RKO (cell line): ENCODE measurements around the gene P2RY2.
"Not testable (repeated sequence)": the region's sequence is repeated elsewhere in the genome, so short reads cannot be mapped to it uniquely, and the experiment has no call there.

Source experiments
- DNase-seq: peaks from one replicate; pipeline ENCODE4 v3.0.0-alpha.2; 2016; ENCODE audit warnings: low spot score

P2RY2 gene

DNA sequence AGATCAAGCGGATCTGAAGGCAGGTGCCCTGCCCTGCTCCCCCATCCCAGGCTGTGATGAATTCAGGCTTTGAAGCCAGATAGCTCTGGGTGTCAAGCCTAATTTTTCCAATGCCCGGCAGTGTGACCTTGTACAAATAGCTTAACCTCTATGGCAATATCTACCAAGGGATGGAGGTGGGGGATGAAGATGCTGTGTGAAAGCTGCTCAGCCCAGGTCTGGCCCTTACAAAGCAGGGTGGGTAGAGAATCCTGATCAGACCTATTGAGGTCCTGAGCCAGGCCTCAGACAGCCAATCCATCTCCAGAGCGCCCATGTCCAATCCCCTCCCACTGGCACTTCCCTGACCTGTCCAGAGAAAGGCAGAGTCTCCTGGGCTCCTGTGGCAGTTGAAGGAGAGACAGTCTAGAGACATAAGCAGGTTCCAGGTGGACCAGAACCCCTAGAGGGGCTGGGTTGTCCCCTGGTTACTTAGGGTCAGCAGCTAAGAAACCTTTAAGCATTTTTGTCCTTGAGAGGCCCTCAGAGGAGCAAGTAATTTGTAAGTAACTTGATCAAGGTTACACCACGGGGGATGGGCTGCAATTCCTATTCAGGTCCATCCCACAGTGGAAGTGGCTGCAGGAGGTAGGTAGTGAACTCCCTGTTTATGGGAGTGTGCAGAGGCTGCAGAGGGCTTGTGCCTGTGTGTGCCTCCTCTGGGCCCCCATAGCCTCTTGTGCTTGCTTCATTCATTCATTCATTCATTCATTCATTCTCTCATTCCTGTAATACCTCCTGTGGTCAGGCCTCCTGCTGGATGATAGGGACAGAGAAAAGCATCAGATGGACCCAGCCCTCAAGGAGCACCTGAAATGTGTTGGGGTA lies 10.4 kb downstream of the P2RY2 start:
- DNase-seq = no peak

DNA sequence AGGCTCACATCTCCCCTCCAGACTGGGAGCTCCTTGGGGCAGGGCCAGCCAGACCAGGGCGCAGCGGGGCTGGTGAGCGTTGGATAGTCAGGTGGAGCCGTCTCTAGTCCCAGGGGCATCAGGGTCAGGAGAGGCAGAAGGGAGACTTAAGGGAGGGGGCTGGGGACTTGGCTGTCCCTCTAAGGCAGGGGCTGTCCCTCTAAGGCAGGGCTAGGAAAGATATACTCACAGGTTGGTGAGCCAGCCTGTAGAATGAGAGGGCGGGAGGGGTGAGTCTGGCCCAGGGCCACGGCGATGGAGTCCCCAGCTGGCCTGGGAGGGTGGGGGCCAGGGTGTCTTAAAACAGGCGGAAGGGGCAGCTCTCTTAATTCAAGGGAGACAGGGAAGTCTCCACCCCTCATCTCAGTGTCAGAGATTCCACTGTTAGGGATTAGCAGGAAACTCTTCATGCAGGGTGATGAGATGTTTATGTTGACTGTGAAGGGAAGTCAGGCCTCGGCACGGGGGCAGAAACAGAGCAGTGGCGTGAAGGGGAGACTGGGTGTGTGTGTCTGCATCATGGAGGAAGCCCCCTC lies 11.3 kb downstream of the P2RY2 start:
- no peak for DNase-seq

DNA sequence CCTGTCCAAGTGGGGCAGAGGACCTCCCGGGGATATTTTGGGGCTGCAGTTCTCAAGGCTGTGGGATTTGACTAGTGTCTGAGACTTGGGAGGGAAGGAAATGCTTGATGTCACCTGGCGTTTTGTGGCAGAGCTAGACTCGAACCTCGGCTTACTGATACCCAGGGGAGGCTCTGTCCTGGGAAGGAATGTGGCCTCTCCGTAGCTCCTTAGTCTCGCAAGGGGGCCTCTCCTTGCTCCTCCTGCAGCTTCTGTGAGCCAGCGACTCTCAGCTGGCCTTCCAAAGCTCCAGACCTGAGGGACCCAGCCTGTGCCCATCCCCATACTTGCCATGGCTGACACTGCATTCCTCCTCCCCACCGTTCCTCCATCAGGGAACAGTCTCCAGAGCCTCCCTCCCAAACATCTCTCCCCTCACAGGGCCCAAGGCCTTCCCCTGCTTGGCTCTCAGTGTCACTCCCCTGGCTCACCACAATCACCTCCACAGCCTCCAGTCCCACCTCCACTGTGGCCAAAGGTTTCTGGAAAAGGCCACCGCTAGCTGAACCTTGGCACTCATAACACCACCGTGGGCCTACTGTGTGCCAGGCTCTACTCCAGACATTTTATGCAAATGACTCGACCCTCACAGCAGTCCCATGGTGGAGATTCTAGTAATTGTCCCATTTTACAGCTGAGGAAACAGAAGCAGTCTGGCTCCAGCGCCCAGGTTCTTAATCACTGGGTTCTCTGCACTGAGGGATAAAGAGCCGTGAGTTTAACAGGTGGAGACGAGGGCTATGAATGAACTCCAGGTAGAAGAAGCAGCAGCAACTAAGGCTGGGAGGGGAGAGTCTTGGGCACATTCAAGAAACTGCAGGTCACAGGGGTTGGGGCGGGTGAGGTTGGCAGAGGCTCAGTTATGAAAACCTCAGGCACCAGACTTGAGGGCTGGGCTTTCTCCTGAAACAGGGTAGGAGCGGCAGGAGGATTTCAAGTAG lies 12.1 kb downstream of the P2RY2 start:
- no peak for DNase-seq

DNA sequence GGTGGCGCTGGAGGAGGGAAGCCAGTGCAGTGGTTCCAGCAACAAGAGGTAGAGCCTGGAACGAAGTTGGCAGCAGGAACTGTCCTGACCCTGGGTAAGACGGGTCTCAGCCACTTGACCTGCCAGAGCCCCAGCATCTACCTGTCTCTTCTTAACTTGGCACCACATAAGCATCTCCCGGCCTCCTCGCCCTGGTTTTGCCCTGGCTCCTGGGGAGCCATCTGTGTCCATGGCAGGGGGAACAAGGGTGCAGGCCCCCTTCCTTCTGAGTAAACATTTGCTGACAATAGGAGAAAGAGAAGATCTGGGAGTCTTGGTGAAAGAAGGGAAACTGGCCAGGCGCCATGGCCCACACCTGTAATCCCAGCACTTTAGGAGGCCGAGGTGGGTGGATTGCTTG lies 12.8 kb downstream of the P2RY2 start:
- DNase-seq = no peak

DNA sequence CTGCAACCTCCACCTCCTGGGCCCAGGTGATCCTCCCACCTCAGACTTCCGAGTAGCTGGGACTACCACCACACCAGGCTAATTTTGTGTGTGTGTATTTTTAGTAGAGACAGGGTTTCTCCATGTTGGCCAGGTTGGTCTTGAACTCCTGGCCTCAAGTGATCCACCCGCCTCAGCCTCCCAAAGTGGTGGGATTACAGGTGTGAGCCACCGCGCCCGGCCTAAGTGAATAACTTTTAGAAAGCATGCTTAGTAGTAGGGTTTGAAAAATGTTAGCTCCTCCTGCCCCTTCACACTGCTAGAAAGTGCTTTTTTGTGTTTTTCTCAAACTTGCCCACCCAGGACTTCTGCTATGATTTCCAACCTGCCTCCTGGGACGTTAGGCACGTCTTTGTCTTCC lies 14.4 kb downstream of the P2RY2 start:
- DNase-seq = not testable (repeated sequence)

DNA sequence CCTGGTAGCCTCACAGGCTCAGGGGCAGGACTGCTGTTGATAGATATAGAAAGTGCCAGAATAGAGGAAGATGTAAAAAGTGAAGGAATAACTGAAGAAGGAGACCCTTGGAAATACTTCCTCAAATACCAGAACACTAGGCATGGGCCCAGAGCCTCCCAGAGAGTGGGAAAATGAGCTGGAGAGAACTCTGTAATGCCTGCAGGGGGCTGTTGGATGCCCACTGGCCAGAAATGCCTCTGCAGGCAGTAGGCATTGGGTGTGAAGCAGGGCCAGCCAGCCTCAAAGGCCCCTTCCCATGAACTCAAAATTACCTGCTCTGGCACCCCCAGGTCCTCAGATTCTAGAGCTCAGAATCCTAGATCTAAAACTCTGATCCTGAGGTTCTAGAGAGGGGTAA lies 15.1 kb downstream of the P2RY2 start:
- no peak for DNase-seq

DNA sequence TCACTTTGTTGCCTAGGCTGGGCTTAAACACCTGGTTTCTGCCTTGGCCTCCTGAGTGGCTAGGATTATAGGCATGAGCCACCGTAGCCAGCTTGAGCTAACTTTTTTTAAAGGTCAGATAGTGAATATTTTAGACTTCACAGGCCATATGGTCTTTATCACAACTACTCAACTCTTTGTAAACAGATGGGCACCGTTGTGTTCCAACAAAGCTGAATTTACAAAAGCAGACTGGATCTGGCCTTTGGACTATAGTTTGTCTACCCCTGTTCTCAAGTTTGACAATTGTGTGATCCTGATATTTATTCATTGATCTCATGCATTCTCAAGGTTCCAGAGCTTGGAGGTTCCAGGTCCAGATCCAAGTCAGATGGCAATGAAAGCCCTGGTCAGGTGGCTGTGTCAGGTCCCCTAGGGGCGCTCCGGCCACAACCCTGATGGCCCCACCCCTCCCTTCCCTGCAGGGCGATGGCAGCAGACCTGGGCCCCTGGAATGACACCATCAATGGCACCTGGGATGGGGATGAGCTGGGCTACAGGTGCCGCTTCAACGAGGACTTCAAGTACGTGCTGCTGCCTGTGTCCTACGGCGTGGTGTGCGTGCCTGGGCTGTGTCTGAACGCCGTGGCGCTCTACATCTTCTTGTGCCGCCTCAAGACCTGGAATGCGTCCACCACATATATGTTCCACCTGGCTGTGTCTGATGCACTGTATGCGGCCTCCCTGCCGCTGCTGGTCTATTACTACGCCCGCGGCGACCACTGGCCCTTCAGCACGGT lies 15.8 kb downstream of the P2RY2 start:
- DNase-seq = no peak

DNA sequence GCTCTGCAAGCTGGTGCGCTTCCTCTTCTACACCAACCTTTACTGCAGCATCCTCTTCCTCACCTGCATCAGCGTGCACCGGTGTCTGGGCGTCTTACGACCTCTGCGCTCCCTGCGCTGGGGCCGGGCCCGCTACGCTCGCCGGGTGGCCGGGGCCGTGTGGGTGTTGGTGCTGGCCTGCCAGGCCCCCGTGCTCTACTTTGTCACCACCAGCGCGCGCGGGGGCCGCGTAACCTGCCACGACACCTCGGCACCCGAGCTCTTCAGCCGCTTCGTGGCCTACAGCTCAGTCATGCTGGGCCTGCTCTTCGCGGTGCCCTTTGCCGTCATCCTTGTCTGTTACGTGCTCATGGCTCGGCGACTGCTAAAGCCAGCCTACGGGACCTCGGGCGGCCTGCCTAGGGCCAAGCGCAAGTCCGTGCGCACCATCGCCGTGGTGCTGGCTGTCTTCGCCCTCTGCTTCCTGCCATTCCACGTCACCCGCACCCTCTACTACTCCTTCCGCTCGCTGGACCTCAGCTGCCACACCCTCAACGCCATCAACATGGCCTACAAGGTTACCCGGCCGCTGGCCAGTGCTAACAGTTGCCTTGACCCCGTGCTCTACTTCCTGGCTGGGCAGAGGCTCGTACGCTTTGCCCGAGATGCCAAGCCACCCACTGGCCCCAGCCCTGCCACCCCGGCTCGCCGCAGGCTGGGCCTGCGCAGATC lies 16.5 kb downstream of the P2RY2 start:
- DNase-seq = no peak

DNA sequence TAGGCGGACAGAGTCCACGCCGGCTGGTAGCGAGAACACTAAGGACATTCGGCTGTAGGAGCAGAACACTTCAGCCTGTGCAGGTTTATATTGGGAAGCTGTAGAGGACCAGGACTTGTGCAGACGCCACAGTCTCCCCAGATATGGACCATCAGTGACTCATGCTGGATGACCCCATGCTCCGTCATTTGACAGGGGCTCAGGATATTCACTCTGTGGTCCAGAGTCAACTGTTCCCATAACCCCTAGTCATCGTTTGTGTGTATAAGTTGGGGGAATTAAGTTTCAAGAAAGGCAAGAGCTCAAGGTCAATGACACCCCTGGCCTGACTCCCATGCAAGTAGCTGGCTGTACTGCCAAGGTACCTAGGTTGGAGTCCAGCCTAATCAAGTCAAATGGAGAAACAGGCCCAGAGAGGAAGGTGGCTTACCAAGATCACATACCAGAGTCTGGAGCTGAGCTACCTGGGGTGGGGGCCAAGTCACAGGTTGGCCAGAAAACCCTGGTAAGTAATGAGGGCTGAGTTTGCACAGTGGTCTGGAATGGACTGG lies 17.2 kb downstream of the P2RY2 start:
- DNase-seq = no peak

DNA sequence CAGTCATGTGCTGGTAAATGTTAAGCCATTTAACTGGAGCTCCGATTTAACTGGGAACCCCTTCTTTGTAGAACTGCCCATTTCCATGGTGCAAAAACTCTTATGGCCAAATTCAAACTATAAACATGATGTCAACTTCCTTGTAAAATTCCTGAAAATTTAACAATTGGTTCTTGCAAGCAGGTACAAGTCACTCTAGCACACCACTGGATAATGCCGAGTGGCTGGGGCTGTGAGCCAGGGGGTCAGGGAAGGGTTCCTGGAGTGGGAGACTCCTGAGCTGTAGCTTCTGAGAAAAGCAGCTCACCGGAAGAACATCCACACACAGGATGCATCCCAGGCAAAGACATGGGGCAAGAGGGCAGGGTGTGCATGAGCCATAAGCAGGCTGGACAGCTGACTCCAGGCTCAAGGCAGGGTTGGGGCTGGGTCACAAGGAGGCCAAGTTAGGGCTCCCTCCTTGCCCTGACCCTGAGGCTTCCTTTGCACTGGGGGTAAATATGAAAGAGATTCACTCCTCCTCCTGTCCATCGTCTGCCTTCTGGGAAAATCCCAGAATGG lies 18.2 kb downstream of the P2RY2 start:
- DNase-seq = no peak

DNA sequence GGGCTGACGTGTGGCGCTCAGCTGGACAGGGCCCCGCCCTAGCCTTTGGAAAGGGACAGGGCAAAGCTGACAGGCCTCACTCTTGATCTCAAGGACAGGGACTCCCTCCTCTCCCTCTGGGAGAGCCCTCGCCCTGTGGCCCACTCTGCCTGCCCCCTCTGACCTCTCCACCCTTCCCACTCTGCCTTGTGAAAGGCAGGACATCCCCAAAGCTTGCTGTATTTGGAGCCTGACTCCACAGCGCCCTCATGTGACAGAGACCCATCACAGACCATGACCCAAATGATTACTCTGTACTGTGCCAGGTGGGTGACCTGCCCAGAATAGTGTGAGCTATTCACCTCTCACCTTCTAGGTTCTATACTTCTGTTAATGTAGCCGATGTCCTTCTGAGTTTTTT lies 18.8 kb downstream of the P2RY2 start:
- DNase-seq = no peak

DNA sequence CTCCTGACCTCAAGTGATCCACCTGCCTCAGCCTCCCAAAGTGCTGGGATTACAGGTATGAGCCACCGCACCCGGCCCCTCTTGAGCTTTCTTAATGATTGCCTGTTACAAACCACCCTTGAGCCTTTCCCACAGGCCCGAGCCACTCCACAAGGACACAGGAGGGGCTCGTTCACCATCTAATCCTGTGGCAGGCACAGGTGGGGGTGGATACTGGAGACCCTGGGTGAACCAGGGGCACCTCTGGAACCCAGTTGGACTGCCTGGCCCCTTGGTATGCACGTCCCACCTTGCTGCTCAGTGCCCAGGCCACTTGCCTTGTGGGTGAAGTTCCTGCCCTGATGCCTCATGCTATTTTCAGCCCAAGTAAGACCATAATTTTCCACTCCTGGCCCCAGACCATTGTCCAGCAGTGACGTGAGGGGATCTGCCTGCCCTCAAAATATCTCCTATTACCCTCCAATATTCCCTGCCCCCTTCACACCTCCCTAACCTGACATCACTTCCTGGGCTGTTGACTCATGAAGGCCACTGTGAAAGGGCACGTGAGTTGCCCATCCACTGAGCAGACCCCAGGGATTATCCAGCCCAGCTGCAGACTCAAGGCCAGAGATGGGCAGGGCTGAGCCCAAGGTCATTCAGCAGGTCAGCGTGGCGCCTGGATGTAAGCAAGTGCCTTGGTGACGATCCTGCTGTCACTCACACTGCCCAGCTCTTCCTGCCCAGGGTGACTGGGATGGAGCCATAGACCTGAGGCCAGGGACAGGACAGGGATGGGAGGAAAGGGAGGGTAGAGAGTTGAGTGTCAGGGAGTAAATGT lies 19.6 kb downstream of the P2RY2 start:
- no peak for DNase-seq

DNA sequence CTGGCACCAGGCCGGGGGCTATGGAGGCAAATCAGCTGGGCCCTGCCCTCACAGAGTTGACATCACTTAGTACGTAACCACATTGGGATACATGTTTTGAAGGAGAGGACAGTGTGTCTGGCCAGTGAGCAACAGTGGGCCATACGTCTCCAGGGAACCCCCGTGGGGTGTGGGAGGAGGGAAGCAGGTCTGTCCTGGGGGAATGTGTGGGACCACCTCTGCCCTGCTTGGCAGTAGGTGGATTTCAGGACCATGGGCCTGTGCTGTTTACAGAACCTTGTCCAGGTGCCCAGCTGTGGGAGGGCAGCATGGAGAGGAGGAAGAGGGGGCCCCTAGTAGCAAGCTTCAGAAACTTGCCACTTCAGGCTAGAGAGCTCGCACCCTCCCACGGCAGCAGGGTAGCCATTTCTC lies 21.0 kb downstream of the P2RY2 start:
- DNase-seq = no peak

DNA sequence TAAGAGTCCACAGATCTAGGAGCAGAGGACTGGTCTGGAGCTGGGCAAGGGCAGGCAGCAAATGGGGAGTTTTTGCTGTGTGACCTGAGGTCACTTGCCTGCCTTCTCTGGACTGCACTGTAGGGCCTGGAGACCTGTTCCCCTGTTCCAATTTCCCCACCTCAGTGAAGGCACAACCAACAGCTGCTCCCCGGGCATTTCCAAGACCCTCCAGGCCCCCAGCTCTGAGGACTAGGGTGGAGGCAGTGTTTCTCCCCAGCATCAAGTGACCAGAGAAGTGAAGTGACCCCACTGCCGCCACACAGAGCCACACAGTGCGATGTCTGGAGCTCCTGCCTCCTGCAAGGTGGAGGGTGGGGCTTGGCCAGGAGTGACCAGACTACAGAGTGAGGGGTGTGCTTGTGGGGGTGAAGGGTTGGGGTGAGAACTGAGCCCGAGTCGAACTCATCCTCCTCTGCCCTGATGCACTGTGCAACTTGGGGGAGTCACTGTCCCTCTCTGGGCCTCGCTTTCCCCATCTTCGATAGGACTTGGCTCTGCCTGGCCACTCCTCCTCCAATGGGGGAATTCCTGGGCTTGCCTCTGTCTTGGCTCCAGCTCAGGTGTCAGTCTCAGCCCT lies 21.6 kb downstream of the P2RY2 start:
- no peak for DNase-seq

DNA sequence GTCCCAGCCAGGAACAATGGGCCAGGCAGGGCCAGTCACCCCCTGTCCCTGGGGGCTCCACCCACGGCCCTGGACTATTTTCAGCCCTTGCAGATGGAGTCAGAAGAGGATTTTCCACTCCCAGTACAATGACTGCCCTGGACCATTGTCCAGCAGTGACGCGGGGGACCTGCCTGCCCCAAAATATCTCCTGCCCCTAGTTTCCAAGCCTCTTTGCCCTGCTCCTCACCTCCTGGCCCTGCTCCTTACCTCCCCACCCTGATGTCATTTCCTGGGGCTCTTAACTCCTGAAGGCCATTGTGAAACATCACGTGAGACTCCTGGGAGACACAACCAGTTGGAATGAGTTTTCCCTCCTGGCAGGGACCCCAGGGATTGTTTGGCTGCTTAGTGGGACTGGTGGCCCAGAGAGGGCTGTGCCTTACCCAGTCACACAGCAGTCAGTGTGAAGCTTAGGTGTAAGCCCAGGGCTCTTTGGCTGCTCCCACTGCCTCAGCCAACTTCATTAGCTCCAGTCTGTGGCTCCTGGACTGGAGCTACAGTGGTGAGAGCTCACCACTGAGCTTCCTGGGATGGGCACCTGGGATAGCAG lies 22.2 kb downstream of the P2RY2 start:
- DNase-seq = no peak

DNA sequence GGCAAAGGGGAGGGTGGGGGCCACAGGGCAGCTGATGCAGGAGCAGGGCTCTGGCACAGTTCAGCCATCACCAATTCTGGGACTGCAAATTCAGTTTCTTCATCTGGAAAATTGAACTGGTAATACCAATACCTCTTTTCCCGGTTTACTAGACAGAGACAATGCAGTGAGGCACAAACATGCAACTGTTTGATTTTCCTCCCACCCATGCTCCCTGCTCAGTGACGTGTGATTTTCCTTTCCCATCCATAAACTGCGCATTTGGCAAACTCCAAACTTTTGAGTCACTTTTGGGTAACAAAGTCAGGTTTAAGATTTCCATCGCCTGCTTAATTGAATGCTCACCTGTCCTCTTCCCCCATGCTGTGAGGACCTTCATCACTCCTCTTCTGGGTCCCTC lies 23.2 kb downstream of the P2RY2 start:
- no peak for DNase-seq

DNA sequence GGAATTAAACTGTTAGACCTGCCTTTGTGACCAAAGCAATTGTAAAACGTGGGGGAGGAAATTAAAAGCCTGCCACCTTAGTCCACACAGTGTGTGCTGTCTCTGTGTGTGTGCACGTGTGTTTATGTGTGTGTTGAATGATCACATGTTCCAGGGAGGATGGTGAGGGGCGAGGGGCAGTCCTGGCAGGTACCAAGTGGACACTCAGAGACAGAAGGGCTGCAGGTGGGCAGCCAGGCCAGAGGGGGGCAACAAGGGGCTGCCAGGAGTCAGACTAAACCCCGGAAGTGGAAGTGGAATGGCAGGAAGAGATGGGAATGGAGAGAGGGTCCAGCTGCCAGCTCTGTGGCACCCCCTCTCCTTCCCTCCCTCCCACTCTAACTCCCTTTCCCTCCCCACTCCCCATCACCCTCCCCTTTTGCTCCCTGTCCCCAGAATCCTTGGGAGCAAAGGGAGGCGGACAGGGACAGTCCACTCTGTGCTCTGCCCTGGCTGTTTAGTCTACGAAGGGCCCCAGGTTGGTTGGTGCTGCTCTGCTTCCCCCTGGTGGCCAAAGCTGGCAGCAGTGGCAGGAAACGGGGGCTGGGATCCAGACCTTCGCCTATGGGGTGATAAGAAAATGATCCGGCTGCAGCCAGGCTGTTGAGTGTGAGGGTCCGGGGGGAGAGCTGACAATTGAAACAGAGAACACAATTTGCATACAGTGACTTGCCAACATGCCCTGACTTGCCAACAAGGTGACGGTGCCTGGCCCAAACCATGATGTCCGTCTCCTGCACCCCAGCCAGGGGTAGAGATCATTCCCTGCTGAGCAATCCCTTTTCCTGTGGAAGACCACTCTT lies 24.4 kb downstream of the P2RY2 start:
- peak; percentile 74 for DNase-seq

DNA sequence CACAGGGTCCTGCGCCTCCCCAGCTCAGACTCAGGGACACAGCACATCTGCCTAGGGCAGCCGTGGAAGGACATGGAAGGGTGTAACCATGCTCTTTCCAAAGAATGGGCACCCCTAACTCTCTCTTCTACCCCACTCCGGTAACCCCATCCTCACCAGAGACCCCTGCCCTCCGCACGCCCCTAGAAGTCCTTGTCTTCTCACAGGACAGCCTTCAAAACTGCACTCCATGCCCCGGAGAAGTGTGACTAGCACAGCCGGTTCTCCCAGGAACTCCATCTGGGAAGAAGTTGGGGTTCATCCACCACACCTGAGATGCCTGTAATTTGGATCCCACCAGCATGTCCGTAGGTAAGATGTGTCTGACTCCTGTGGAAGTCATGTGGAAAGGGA lies 25.0 kb downstream of the P2RY2 start:
- no peak for DNase-seq
